GM23338 (cell line): ENCODE results near the gene TFF1. TPM values are rescaled to one million over a fixed set of nuclear protein-coding genes. Genes with fewer than 3 reads are reported as not detected.

Experiments
- ATAC-seq: fragments of 200-7000 bp; cut with Tn5 transposase; 3 replicates; pipeline ENCODE4 v1.9.1; 2020
- DNase-seq: peaks from one replicate; pipeline ENCODE4 v3.0.0-alpha.2; 2015; ENCODE audit warnings: low spot score
- H2AFZ ChIP-seq: fragments of 200-600 bp; sonication (generic); 2 replicates; pipeline ENCODE4 v1.8.0; 2016; ENCODE audit warnings: antibody characterized with exemption, mild to moderate bottlenecking, moderate library complexity
- H3F3A ChIP-seq: fragments of 200-600 bp; sonication (generic); replicated peaks from 2 replicates; pipeline ENCODE4 v1.8.0; 2017; ENCODE audit warnings: antibody characterized with exemption, mixed run types, low read depth
- H3K27ac ChIP-seq: fragments of 200-600 bp; sonication (generic); 2 replicates; pipeline ENCODE4 v1.6.1; 2016; ENCODE audit warnings: low read depth
- H3K27me3 ChIP-seq: fragments of 200-600 bp; sonication (generic); 2 replicates; pipeline ENCODE4 v1.8.0; 2016; ENCODE audit warnings: mild to moderate bottlenecking, mixed run types, moderate library complexity; ENCODE audit not compliant: insufficient read depth
- H3K36me3 ChIP-seq: fragments of 200-600 bp; sonication (generic); 2 replicates; pipeline ENCODE4 v1.8.0; 2016; ENCODE audit warnings: mild to moderate bottlenecking; ENCODE audit not compliant: insufficient read depth
- H3K4me1 ChIP-seq: fragments of 200-600 bp; sonication (generic); 2 replicates; pipeline ENCODE4 v1.8.0; 2016; ENCODE audit warnings: mild to moderate bottlenecking, moderate library complexity; ENCODE audit not compliant: insufficient read depth
- H3K4me2 ChIP-seq: fragments of 200-600 bp; sonication (generic); 2 replicates; pipeline ENCODE4 v1.7.1; 2017; ENCODE audit warnings: mixed run types
- H3K4me3 ChIP-seq: fragments of 200-600 bp; sonication (generic); 2 replicates; pipeline ENCODE4 v1.6.1; 2016; ENCODE audit warnings: mixed run types
- H3K79me2 ChIP-seq: fragments of 200-600 bp; sonication (generic); replicated peaks from 2 replicates; pipeline ENCODE4 v1.8.0; 2017; ENCODE audit warnings: mild to moderate bottlenecking; ENCODE audit not compliant: insufficient read depth
- H3K9me2 ChIP-seq: fragments of 200-600 bp; sonication (generic); 2 replicates; pipeline ENCODE4 v1.8.0; 2017; ENCODE audit not compliant: insufficient read depth
- H4K20me1 ChIP-seq: fragments of 200-600 bp; sonication (generic); replicated peaks from 2 replicates; pipeline ENCODE4 v1.8.0; 2017; ENCODE audit warnings: mild to moderate bottlenecking; ENCODE audit not compliant: insufficient read depth
- H3K27ac Mint-ChIP-seq: 2 replicates; pipeline ENCODE4 v1.8.0; 2020; ENCODE audit warnings: inconsistent platforms, mild to moderate bottlenecking, moderate library complexity, mixed read lengths
- H3K27me3 Mint-ChIP-seq: 3 replicates; pipeline ENCODE4 v1.8.0; 2022; ENCODE audit warnings: low read depth, mild to moderate bottlenecking, moderate library complexity, mixed read lengths, inconsistent platforms; ENCODE audit not compliant: insufficient read depth, poor library complexity
- H3K36me3 Mint-ChIP-seq: 3 replicates; pipeline ENCODE4 v1.8.0; 2021; ENCODE audit warnings: low read depth, mild to moderate bottlenecking, inconsistent platforms, moderate library complexity, mixed read lengths
- H3K4me1 Mint-ChIP-seq: 3 replicates; pipeline ENCODE4 v1.8.0; 2020; ENCODE audit warnings: mild to moderate bottlenecking, inconsistent platforms, mixed read lengths
- H3K4me3 Mint-ChIP-seq: 3 replicates; pipeline ENCODE4 v1.8.0; 2021; ENCODE audit warnings: moderate library complexity, mild to moderate bottlenecking, inconsistent platforms, mixed read lengths
- H3K9me3 Mint-ChIP-seq: 3 replicates; pipeline ENCODE4 v1.8.0; 2020; ENCODE audit warnings: moderate library complexity, mild to moderate bottlenecking, inconsistent platforms, mixed read lengths
- CREB1 ChIP-seq: fragments of 250-450 bp; sonication (Bioruptor Pico); IDR thresholded peaks from 2 replicates; pipeline ENCODE4 v1.5.0; 2020; ENCODE audit warnings: low read depth, mild to moderate bottlenecking, moderate library complexity
- CTCF ChIP-seq, 2 experiments: fragments of 200-600 bp in 1 of 2; sonication (generic) in 1 of 2; conservative IDR thresholded peaks; 2 replicates each; pipeline versions ENCODE4 v1.5.1 to v1.6.1; 2016 to 2017; ENCODE audit warnings: antibody characterized with exemption in 2 of 2, low read depth in 2 of 2, mild to moderate bottlenecking in 2 of 2, moderate library complexity in 1 of 2
- EZH2 ChIP-seq: fragments of 200-600 bp; sonication (generic); IDR thresholded peaks from one replicate; pipeline ENCODE4 v1.8.0; 2017; ENCODE audit warnings: antibody characterized with exemption, mild to moderate bottlenecking, low read depth; ENCODE audit not compliant: unreplicated experiment
- EZH2phosphoT487 ChIP-seq: fragments of 200-600 bp; sonication (generic); IDR thresholded peaks from one replicate; pipeline ENCODE4 v1.8.1; 2018; ENCODE audit warnings: antibody characterized with exemption; ENCODE audit not compliant: unreplicated experiment
- JUNB ChIP-seq: IDR thresholded peaks from one replicate; pipeline ENCODE4 v1.6.1; 2016; ENCODE audit warnings: antibody characterized with exemption; ENCODE audit not compliant: unreplicated experiment
- NANOG ChIP-seq: IDR thresholded peaks from 2 replicates; pipeline ENCODE4 v1.6.1; 2016; ENCODE audit warnings: antibody characterized with exemption, borderline replicate concordance
- POLR2AphosphoS5 ChIP-seq: IDR thresholded peaks from 2 replicates; pipeline ENCODE4 v1.6.1; 2016; ENCODE audit warnings: antibody characterized with exemption, low read depth
- STAT1 ChIP-seq: IDR thresholded peaks from one replicate; pipeline ENCODE4 v1.6.1; 2016; ENCODE audit warnings: antibody characterized with exemption; ENCODE audit not compliant: unreplicated experiment
- ZNF331 ChIP-seq: fragments of 250-450 bp; sonication (Bioruptor Pico); IDR thresholded peaks from 2 replicates; pipeline ENCODE4 v1.5.0; 2020; ENCODE audit warnings: low read depth, mild to moderate bottlenecking, moderate library complexity
- ZNF462 ChIP-seq: fragments of 250-450 bp; sonication (Bioruptor Pico); IDR thresholded peaks from 2 replicates; pipeline ENCODE4 v1.5.0; 2020; ENCODE audit warnings: mild to moderate bottlenecking, moderate library complexity
- polyA plus RNA-seq: library from polyadenylated mRNA; unstranded; fragments of >200 nt; fragmentation: Nextera tagmentation; extraction: Ambion mirVana; gene quantifications from 2 replicates; pipeline ENCODE4 v1.2.1, GENCODE V29; 2016
- total RNA-seq: library from RNA; depleted of rRNA; stranded (reverse); fragments of >200 nt; shearing (Covaris generic); gene quantifications from 2 replicates; pipeline ENCODE4 v1.2.3, GENCODE V29; 2014
- TF ChIP-seq, protein P1 (sequence below): IDR thresholded peaks from one replicate; pipeline ENCODE4 v1.6.1; 2018; ENCODE audit warnings: antibody characterized with exemption; ENCODE audit not compliant: unreplicated experiment

The TFF1 gene
- total and polyA plus RNA-seq, 2 experiments from 2014 or later, result not detected

DNA sequence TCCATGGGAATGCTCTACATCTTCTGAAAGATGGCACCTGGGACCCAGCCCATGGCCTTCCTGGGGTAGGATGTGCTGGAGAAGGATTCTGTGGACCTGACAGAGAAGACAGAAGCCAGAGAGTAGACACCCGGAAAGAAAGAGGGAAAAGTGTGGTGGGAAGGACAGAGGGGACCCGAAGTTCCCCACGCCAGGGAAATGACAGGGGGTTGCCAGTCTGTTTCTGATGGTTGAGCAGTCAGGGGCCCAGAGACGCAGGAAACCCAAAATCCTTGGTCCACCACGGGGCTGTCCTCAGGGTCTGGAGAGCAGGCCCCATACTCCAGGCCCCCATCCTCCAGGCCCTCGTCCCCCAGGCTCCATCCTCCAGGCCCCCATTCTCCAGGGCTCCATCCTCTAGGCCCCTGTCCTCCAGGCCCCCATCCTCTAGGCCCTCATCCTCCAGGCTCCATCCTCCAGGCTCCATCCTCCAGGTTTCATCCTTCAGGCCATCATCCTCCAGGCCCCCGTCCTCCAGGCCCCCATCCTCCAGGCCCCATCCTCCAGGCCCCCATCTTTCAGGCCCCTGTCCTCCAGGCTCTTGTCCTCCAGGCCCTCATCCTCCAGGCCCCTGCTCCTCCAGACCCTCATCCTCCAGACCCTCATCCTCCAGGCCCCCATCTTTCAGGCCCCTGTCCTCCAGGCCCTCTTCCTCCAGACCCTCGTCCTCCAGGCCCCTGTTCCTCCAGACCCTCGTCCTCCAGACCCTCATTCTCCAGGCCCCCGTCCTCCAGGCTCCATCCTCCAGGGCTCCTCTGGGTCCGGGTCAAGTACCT lies 14.5 kb downstream of the TFF1 start (continued):
- no peak for TF ChIP-seq ZNF462

GRCh38 chr21:42350927-42351426 lies 15.4 kb downstream of the TFF1 start, which contains the start of gene TFF2:
Gene TFF2 (minus strand): TSS chr21:42350994. CDS start chr21:42350957, 37 bp downstream.
- Mint-ChIP-seq H3K27ac (no peak within 1 kb of the TSS), H3K9me3 (peaks cover 4% of the 10 kb centered on the region; the same call in 2 of the 3 replicates), H3K27me3 (peaks cover 13% of the 10 kb centered on the region), H3K4me3 (no peak within 1 kb of the TSS), H3K36me3 (no peaks in the 10 kb centered on the region; the same call in 2 of the 3 replicates), H3K4me1 (no peaks in the 10 kb centered on the region)
- no peak within 1 kb of the TSS for H3K4me3 ChIP-seq
- H3K36me3 ChIP-seq, result no peaks in the 10 kb centered on the region
- H3K27ac ChIP-seq, result no peak within 1 kb of the TSS
- H3K4me2 ChIP-seq, result no peak within 1 kb of the TSS
- H3K4me1 ChIP-seq, result no peaks in the 10 kb centered on the region
- no peak for ATAC-seq
- H3K27me3 ChIP-seq, result no peaks in the 10 kb centered on the region
- TF ChIP-seq EZH2phosphoT487 (no peak), EZH2 (no peak), CREB1 (CRISPR knock-in tag) (no peak), JUNB (no peak), POLR2AphosphoS5 (no peak), NANOG (no peak), STAT1 (no peak), ZNF331 (CRISPR knock-in tag) (no peak), CTCF (conservative IDR thresholded peaks at IDR 0.05; ENCODE audit: low read depth in 2 of 2) (no peak)
- TF ChIP-seq, protein P1, sequence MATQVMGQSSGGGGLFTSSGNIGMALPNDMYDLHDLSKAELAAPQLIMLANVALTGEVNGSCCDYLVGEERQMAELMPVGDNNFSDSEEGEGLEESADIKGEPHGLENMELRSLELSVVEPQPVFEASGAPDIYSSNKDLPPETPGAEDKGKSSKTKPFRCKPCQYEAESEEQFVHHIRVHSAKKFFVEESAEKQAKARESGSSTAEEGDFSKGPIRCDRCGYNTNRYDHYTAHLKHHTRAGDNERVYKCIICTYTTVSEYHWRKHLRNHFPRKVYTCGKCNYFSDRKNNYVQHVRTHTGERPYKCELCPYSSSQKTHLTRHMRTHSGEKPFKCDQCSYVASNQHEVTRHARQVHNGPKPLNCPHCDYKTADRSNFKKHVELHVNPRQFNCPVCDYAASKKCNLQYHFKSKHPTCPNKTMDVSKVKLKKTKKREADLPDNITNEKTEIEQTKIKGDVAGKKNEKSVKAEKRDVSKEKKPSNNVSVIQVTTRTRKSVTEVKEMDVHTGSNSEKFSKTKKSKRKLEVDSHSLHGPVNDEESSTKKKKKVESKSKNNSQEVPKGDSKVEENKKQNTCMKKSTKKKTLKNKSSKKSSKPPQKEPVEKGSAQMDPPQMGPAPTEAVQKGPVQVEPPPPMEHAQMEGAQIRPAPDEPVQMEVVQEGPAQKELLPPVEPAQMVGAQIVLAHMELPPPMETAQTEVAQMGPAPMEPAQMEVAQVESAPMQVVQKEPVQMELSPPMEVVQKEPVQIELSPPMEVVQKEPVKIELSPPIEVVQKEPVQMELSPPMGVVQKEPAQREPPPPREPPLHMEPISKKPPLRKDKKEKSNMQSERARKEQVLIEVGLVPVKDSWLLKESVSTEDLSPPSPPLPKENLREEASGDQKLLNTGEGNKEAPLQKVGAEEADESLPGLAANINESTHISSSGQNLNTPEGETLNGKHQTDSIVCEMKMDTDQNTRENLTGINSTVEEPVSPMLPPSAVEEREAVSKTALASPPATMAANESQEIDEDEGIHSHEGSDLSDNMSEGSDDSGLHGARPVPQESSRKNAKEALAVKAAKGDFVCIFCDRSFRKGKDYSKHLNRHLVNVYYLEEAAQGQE, result no peak
- 0 out of 2 replicates have a peak, but pooled peaks cover 9% of the 10 kb centered on the region for H3K9me2 ChIP-seq
- H3F3A ChIP-seq, result no peaks in the 10 kb centered on the region
- H4K20me1 ChIP-seq, result no peaks in the 10 kb centered on the region
- no peak within 1 kb of the TSS for H2AFZ ChIP-seq
- no peak for DNase-seq
- H3K79me2 ChIP-seq, result no peaks in the 10 kb centered on the region
